NCI-H774 (cell line): ENCODE results near the gene GLTP.
A peak's percentile ranks its signal among the peaks of the same experiment; 100 is the strongest.
"Not testable (repeated sequence)": the region's sequence is repeated elsewhere in the genome, so short reads cannot be mapped to it uniquely, and the experiment has no call there.

Experiments
- DNase-seq: peaks from one replicate; lab custom pipeline; 2025; lab: John Stamatoyannopoulos, UW

The GLTP gene

GRCh38 chr12:109880043-109880931 is at the start of gene GLTP:
Gene GLTP, minus strand, starts transcription at chr12:109880541. Its CDS starts 167 bp downstream, at chr12:109880374.
- DNase-seq, result peak; percentile 96

- DNase-seq, result not testable (repeated sequence)
Observed at GRCh38 chr12:109929326-109929725, 49.0 kb upstream of the GLTP start.

- DNase-seq, result no peak
Observed at GRCh38 chr12:109928058-109928656, 47.8 kb upstream of the GLTP start.

GRCh38 chr12:109927622-109928021 is 47.3 kb upstream of the GLTP start:
- no peak for DNase-seq

- DNase-seq, result no peak
Observed at GRCh38 chr12:109926488-109927210, 46.3 kb upstream of the GLTP start.

DNA sequence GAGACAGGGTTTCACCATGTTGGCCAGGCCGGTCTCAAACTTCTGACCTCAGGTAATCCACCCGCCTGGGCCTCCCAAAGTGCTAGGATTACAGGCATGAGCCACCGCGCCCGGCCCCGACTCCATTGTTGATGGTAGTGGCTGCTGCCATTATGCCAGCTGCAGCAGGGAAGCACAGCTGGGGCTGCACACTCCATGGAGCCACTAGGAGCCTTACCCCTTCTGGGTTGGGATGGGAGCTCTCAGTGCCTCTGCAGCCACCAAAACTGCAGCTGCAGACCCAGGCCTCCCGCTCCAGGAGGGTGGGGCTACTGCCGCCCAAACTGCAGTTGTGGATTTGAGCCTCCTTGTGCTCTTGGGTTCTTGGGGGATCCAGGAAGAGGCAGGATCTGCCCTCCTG is 45.7 kb upstream of the GLTP start:
- DNase-seq, result no peak

DNA sequence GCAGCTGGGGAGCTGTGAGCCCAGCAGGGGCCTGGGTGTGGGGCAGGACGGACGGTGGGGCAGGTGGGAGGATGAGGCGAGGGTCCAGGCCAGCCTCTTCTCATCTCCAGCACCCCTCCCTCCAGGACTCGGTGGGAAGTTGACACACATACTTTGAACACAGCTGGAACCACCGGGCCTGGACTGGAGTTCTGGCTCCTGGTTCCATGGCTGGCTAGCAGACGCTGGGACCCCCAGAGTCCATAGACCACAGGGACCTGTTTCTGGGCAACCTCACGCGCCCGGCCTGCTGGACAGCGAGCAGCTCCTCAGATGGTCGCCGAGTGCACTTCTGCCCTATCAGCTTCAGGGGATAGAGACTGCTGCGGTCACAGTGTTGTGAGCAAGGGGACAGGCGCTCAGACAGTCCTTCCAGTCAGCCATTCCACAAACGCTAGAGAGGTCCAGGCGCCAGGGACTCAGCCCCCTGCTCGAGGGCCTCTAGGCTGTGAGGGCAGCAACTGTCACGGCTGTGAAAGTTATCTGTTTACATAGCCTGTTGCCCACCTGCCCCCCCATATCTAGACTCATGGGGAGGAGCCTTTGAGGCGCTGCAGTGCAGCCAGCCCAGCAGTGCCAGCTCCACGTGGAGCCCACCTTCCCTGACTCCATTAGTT is 45.0 kb upstream of the GLTP start:
- no peak for DNase-seq

GRCh38 chr12:109923481-109924245 is 43.3 kb upstream of the GLTP start:
- DNase-seq, result no peak

- no peak for DNase-seq
Observed at GRCh38 chr12:109923038-109923437, 42.7 kb upstream of the GLTP start.

DNA sequence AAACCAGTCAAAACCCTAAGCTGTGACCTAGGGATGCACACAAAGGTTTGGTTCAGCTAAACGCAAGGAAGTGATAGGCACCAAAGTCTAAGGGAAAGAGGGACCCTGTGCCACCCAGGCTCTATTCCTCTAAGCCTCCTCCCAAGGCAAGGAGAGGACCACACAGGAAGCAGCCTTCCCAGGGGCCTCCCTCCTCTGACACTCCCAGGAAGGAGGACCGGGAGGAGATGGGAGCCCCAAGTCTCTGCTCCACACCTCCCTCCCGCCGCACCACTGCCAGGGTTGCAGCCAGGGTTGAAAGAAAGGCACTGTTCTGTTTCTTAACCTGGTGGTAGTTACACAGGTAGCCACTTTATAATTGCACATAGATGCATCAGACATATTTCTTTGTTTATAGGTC is 41.6 kb upstream of the GLTP start:
- DNase-seq, result no peak

DNA sequence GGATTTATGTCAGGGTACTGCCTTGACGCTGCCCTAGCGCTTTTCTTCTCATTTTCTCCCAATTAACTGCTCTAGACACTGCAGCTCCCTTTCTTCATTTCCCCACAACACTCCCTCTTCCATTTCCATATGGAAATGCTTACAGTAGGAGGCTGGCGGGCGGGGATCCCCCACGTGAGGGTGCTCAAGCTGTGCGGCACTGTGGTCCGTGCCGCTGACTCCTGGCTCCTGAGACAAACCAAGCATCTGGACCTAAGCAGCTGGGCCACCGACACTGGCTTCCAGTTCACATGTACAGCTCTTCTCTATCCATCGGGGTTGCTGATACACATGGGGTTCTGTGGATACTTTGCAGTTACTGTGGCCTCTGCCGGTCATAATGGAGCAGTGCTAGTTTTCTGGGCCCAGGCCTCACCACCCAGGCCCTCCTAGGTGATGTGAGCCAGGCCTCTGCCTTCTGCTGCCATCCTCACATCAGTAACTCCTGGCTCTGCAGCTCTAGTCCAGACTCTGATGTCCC is 40.0 kb upstream of the GLTP start:
- DNase-seq, result no peak

DNA sequence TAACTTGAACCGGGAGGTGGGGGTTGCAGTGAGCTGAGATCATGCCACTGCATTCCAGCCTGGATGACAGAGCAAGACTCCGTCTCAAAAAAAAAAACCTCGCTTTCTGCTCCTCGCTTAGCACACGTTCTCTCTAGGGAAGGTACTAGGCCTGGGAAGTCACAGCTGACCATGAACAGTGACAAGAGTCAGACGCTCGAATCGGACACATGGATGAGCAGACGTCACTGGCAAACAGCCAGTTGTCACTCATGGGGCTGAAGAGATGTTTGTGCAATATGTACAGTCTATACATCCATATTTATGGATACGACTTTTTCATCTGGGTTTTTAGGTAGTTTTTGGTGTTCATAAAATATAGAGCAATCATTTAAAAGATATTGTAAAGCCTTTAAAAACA is 39.1 kb upstream of the GLTP start:
- DNase-seq, result no peak

DNA sequence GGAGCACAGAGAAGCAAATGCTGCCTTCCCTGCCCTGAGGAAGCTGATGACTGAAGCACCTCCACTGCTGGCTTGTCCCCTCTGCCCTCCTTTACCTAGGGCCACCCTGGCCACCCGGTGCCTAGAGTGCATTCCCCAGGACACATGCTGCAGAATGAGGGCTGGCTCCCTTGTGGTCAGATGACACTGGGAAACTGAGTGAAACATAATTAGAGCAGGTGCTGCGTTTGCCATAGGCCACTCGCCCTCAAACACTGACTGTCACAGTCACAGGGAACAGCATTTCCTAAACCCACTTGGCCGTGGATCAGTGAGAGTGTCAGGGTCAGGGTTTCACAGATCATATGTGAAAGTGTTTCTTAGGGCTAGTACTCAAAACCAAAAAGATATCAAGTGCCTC is 35.7 kb upstream of the GLTP start:
- DNase-seq, result no peak

DNA sequence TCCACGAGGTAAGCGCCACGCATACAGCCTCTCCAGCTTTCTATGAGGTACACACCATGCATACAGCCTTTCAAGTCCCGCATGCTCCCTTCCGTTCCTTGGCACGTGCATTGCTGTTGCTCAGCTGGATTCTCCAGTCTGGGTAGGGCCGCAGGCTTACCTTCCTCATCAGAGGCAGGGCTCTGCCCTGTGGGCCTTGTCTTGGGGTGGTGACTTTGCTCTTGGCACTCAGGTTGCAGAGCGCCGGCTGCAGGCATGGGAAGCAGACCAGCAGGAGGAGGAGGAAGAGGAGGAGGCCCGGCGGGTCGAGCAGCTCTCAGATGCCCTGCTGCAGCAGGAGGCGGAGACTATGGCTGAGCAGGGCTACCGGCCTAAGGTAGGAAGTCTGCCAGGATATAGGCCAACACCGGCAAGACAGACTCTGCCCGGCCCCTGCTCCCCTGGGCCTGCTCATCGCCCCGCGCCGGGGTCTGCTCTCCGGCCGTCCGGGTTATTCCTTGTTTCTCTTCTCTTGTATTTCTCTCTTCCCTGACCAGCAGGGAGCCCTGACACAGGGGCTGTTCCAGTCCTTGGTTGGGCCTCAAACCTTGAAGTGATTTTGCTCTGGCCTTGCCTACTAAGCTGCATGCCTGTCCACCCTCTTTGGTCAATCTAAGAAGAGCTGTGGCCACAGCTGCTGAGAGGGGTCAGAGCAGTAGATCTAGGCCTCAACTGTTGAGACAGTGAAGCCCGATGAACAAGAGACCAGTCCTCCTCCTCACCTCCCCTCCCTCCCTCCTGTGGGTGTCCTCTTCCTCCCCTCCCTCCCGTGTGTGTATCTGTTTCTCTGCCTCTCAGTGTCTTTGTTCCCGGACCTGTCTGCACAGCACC is 35.1 kb upstream of the GLTP start:
- DNase-seq, result no peak

- no peak for DNase-seq
Observed at GRCh38 chr12:109914461-109914860, 34.1 kb upstream of the GLTP start.

DNA sequence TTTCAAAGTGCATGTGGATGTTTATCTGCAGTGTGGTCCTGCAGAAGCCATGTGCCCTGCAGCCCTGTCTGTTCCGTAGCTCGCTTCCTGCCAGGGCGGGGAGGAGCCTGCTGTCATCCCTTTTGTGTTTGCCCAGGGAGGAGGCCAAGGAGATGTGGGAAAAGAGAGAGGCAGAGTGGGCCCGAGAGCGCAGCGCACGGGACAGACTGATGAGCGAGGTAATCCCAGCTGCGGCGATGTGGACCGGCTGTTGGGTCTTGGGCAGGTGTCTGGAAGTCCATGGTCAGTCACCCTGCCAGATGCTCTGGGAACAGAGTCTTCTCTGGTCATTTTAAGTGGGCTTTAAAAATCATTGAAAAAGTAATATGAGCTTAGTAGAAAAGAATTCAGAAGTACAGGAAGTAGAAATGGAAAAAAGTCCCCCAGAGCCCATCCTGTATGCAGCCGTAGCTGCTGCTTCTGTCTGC is 32.5 kb upstream of the GLTP start:
- no peak for DNase-seq

- no peak for DNase-seq
Observed at GRCh38 chr12:109910969-109911348, 30.6 kb upstream of the GLTP start.

DNA sequence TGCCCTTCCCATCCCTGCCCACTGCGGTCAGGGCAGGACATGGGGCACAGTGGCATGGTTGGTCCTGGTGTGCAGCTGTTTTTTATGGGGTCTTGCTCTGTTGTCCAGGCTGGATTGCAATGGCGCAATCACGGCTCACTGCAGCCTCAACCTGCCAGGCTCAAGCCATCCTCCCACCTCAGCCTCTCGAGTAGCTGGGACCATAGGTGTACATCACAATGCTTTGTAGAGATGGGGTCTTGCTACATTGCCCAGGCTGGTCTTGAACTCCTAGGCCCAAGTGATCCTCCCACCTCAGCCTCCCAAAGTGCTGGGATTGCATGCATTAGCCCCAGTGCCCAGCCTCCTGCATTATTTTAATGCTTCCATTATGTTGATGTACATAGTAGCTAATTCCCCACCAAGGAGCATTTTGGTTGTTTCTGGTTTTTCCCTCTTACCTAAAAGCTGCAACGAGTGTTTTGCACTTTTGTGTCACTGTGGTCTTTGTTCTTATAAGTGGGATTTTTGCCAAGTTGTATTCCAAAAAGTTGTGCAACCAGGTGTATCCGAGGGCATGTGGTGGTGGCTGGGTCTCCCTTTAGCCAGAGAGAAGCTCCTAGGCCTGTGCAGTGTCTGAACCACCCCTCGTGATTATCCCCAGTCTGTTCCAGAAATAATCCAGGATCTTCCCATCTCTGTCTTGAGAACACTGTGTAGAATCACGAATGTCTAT is 30.1 kb upstream of the GLTP start:
- no peak for DNase-seq

- DNase-seq, result no peak
Observed at GRCh38 chr12:109905301-109905700, 25.0 kb upstream of the GLTP start.
